Skeletal muscle cell (primary cell): ENCODE results near the gene CDK5.

Experiments
- DNase-seq: peaks from one replicate; pipeline ENCODE4 v3.0.0-alpha.2; 2010; ENCODE audit warnings: low read depth
- H3K4me3 ChIP-seq: 2 replicates; pipeline ENCODE4 v1.5.1; 2011; ENCODE audit warnings: low read depth, mild to moderate bottlenecking, control low read depth, low read length, moderate library complexity

CDK5 gene

DNA sequence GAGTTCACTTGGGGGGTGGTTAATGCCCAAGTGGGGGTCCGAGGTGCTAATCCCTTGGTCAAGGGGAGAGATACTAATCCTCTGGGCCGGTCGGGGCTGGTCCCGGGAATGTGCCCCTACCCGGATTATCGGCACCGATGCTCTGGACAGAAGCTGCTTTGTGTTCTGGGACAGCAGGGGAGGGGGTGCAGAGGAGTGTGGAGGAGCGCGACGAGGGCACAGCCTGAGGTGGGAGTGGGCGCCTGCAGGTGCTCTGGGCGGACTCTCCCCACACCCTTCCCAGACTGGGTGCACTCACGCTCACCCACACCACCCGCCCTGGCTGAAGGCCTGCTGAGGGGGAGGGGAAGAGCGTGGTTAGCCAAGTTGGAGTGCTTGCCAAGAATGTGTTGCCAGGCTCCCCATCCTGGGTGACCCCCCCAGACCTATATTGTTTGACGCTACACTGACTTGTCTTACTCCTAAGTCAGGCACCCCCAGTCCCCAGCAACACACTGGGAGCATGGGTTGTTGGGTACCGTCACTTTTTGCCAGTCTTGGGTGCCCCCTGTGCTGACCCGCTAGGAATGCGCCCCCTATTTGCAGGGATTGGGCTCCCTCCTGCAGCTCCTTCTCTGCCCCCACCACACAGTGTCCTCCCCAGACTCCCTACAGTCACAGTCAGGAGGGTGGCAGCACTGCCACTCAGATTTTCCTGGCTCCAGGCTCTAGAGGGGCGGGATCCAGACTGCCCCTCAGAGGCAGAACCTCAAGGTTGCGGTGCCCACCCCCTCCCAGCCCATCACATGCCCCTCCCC, 2.9 kb upstream of the CDK5 start:
- no peak for DNase-seq
- H3K4me3 ChIP-seq, result peak overlapping the region; percentile 84

DNA sequence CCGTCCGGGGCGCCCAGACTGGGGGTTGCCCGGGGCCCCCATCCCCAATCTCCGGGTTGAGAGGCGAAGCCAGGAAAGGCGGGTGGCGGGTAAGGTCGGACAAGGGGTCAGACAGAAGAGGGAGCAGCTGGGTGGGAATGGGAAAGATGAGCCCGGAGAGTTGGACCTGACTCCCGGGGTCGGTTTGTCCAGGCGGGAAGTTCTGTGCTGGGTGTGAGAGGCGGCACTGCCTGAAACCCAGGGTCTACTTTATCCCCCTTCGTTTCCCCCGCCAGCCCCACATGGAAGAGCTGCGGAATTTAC, 2.4 kb upstream of the CDK5 start:
- DNase-seq, result no peak

DNA sequence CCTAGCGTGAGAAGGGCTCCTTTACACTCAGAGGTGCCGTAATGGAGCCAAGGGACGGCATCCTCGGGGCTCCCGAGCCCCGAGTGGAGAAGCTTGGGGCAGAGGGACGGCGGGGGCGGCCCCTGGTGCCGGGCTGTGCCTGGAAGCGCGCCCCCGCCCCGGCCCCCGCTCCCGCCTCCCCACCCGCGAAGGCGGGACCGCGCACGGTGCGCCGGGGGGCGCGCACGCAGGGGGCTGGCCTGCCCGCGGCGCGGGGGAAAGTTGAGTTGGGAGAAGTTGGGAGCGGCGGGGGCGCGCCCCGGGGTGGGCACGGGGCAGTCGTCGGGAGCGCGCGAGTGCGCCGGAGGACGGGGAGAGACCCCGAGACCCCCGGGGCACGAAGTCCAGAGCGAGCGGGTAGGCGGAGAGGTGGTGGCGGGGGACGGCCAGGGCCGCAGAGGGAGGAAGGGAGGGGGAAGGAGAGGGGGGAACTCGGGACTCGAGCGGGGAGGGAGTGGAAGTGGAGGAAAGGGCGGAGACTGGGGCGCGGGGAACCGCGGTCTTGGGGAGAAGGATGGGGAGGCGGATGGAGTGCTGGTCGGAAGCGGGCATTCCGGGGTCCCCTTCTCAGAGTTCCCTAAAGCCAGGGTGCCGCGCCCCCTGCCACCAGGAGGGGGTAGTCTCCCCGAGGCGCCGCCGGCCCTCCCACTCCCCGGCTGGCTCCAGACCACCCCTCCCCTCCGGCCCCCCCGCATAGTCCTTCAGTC, 1.8 kb upstream of the CDK5 start, which contains the start of gene SLC4A2:
SLC4A2 (plus strand) TSS at position 223 of the 746 bp plus-strand sequence. CDS start 2,399 bp downstream, outside the sequence.
- H3K4me3 ChIP-seq, result peak within 1 kb of the TSS; percentile 84
- DNase-seq, result no peak

More for the DNA sequence above, 2.4 kb upstream of the CDK5 start:
- H3K4me3 ChIP-seq, result peak overlapping the region; percentile 84

DNA sequence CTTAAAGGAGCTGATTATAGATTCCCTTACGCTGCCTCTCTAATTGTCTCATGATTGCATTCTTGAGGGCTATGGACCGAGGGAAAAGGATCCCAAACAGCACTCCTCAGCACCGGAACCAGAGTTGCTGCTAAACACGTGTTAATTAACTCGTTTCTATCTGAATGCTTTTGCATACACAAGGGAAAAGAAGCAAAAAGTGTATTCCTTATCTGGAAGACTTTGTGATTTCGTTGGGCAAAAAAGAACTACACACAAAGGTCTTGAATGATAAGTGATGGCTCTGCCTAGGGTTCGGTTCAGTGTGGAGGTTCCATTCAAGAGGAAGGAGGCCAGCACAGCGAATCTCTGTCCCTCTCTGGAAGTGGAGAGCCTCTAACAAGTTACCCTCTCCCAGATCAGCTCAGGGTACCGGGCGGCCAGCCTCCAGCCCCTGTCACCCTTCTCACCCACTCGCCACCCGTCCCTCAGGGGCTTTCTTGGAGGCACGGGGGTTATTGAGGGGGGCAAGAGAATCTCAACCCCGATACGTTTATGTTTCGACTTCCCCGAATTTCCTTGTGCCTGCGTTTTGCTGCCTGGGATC, 1.2 kb upstream of the CDK5 start:
- DNase-seq, result no peak

DNA sequence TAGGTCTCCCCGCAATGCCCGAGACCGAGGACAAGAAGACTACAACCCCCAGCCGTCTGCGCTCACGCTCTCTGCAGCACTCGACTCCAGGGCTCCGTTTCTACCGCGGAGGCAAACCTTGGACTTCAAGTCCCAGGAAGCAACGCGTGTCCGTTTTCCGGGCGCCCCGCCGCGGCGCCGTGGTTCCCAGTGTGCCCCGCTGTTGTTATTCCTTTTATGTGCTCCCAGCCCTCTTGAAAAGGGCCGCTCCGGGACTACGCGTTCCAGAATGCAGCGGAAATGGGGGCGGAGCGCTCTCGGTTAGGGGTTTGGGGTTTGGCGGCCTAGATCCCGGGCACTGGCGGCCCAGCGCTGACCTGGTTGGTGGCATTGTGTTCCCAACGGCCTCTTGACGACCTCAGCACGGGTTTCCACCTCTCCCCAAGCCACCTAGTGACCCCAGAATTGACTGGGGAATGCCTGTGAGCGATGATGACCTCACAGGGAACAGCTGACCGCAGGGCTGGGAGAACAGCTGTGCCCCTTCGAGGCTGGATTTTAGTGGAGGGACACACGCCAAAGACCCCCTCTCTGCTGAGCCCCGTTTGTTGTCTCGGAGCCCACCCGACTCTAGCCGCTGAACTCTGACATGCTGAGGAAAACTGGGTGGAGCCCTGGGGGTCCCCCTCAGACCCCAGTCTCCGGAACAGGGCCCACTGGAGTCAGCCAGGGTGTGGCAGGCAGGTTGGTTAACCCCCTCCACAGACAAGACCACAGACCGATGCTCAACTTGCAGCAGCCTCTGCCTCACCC, 488 bp upstream of the CDK5 start:
- peak; percentile 98 for DNase-seq
- H3K4me3 ChIP-seq, result peak overlapping the region; percentile 84

More for the DNA sequence above, 1.2 kb upstream of the CDK5 start:
- H3K4me3 ChIP-seq, result peak overlapping the region; percentile 84

- DNase-seq, result no peak
- peak overlapping the region; percentile 84 for H3K4me3 ChIP-seq
Observed at GRCh38 chr7:151056666-151057505, 811 bp downstream of the CDK5 start.

DNA sequence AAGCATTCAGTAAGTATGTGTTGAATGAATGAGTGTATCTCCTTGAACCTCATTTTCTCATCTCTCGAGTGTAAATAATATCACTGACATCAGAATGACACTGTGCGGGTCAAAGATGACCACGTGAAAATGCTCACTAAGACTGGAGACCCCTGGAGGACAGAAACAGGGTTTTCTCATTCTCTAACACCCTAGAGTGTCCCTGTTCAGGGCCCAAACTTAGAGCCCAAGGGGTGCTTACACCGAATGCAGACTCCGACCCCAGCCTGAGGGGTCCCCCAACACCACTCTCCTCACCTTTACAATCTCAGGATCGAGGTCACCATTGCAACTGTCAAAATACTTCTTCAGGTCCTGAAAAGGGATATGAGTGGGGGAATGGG, 1.4 kb downstream of the CDK5 start:
- no peak overlapping the region for H3K4me3 ChIP-seq
- no peak for DNase-seq

- no peak for DNase-seq
Observed at GRCh38 chr7:151053751-151054150, 3.9 kb downstream of the CDK5 start.

GRCh38 chr7:151053096-151053495, 4.6 kb downstream of the CDK5 start:
- no peak overlapping the region for H3K4me3 ChIP-seq
- no peak for DNase-seq

More at GRCh38 chr7:151053751-151054150, 3.9 kb downstream of the CDK5 start:
- no peak overlapping the region for H3K4me3 ChIP-seq

DNA sequence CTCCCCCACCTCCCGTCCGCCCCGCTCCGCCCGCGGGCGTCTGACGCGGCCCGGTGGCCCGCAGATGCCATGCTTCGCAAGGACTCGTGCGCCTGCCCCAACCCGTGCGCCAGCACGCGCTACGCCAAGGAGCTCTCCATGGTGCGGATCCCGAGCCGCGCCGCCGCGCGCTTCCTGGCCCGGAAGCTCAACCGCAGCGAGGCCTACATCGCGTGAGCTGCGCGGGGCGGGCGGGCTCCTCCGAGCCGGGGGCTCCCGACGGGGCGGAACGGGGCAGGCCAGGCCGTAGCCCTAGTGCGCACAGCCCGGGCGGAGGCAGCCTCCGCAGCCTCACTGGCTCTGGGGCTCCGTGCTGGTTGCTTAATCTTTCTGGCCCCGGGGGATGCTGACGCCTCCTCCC, 6.6 kb downstream of the CDK5 start:
- no peak for DNase-seq
- H3K4me3 ChIP-seq, result peak overlapping the region; percentile 22

- no peak for DNase-seq
- H3K4me3 ChIP-seq, result no peak overlapping the region
Observed at GRCh38 chr7:151048911-151049463, 8.7 kb downstream of the CDK5 start.

GRCh38 chr7:151047976-151048815, 9.5 kb downstream of the CDK5 start, which contains the start of gene ASIC3:
Gene ASIC3, plus strand, starts transcription at chr7:151048531. Its CDS starts 355 bp downstream, at chr7:151048886.
- no peak for DNase-seq
- H3K4me3 ChIP-seq, result no peak within 1 kb of the TSS

- peak; percentile 49 for DNase-seq
- H3K4me3 ChIP-seq, result no peak overlapping the region
Observed at GRCh38 chr7:151046603-151047573, 10.8 kb downstream of the CDK5 start.

DNA sequence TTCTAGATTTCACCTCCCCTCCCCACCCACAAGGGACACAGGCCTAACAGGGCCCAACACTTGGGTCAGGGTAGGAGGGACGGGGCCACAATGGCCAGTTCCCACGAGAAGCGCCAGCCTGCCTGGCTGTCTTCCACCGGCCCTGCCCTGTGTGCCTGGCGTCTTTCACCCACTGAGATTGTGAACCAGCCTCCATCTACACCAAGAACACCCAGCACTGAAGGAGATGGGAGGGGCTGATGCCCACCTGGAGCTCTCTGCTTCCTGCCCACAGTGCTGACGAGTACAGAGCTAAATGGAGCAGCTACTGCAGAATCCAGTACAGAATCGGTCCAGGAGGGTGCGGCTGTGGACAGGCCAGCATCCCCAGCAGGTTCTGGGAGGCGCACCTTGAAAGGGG, 11.7 kb downstream of the CDK5 start:
- H3K4me3 ChIP-seq, result no peak overlapping the region
- no peak for DNase-seq

DNA sequence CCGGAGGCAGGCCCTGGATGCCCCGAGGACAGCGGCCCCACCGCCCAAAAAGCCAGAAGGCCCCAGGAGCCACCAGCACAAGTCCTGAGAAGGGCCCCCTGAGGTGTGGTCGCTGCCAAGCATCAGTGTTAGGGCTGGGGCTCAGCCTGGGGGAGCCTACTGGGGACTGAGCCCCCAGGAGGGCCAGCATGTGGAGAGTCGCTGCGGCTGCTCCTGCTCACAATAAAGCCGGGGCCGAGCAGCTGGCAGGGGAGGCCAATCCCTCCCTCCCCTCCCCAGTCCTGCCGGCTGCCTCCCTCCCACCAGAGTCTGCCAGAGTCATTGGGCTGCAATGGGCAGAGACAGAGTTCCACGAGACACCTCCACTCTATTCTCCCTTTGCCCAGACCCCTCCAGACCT, 12.4 kb downstream of the CDK5 start:
- DNase-seq, result no peak
- H3K4me3 ChIP-seq, result no peak overlapping the region

DNA sequence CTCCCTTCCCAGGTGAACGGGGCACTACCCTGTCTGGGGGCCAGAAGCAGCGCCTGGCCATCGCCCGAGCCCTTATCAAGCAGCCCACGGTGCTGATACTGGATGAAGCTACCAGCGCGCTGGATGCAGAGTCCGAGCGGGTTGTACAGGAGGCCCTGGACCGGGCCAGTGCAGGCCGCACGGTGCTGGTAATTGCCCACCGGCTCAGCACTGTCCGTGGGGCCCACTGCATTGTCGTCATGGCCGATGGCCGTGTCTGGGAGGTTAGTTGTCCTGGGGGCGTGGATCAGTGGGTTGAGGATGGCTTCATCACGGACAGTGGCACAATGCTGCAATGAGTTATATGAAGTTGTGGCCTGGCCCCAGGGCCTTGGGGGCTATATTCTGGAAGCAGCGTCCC, 13.7 kb downstream of the CDK5 start:
- no peak for DNase-seq
- no peak overlapping the region for H3K4me3 ChIP-seq
